HG03378 (cell line): ENCODE data around the gene MEAF6.

Experiments
- ATAC-seq: cut with Tn5 transposase; IDR thresholded peaks from one replicate; pipeline ENCODE4 v1.9.1; 2021; ENCODE audit warnings: mild to moderate bottlenecking, moderate library complexity; ENCODE audit not compliant: unreplicated experiment

MEAF6 gene

DNA sequence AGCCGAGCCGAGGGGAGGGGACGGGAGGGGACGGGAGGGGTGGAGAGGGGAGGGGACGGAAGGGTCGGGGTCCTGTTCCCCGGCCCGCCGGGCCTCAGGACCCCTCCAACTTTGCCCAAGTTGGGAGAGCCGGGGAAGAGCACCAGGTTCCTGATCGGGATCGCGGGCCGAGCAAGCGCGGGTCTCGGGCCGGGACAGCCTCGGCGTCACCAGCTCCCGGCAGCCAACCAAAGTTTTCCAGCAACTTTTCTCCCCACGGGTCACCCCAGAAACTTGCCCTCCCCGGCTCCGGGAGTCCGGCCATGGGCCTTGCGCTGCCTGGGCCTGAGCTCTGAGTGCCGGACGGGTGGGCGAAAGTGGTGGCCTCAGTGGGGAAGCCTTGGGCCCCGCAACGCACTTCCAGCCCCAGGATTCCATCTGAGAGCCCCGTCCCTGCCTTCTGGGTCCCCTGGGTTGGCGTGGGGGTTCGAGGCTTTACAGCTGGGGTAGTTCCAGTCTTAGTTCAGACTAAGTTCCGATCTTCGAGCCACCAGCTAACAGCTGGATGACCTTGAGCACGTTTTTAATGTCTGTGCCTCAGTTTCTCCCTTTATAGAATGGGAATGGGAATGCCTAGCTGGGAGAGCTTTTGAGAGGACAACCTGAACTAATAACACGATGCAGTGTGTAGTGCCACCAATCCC lies 39.7 kb downstream of the MEAF6 start:
- ATAC-seq, result no peak

GRCh38 chr1:37474046-37474696 lies 40.4 kb downstream of the MEAF6 start, which contains the start of gene ZC3H12A:
TSS of gene ZC3H12A (plus strand) at chr1:37474580. CDS start at chr1:37475497, 917 bp downstream.
- ATAC-seq, result no peak

GRCh38 chr1:37473431-37474045 lies 41.0 kb downstream of the MEAF6 start:
- no peak for ATAC-seq

DNA sequence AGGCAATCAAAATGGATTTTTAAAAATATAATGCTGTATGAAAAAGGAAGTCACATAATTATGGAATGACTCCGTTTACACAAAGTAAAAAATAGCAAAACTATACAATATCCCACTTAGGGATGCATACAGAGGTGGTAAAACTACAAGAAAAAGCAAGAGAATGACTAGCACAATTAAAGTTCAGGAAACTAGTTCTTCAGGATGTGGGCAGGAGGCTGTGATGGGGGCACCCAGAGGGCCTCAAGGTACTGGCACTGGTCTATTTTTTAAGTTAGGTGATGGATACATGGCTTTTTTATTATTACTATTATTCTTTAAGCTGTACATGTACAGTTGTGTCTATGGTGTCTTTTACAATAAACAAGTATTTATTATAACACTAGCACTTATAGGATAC lies 41.6 kb downstream of the MEAF6 start:
- no peak for ATAC-seq

DNA sequence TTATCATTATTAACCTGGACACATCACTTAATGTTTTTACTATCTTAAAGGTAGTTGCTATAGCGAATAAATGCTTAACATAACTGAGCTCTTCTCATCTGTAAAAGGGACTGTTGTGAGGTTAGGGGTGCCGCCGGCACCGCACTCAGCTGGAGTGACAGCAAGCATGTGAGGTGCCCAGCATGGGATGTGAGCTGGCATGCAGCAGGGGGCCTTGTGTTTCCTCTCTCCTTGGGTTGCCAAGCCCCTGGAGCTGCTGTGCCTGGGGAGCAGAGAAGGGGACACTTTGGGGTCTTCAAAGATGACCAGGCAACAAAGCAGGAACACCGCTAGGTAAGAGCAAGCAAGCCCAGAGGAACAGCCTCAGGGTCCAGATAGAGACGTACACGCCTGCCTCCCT lies 42.3 kb downstream of the MEAF6 start:
- no peak for ATAC-seq

GRCh38 chr1:37471345-37472231 lies 43.0 kb downstream of the MEAF6 start:
- no peak for ATAC-seq

GRCh38 chr1:37469386-37469785 lies 45.2 kb downstream of the MEAF6 start:
- ATAC-seq, result no peak

- no peak for ATAC-seq
Observed at GRCh38 chr1:37468037-37468436, 46.5 kb downstream of the MEAF6 start.

DNA sequence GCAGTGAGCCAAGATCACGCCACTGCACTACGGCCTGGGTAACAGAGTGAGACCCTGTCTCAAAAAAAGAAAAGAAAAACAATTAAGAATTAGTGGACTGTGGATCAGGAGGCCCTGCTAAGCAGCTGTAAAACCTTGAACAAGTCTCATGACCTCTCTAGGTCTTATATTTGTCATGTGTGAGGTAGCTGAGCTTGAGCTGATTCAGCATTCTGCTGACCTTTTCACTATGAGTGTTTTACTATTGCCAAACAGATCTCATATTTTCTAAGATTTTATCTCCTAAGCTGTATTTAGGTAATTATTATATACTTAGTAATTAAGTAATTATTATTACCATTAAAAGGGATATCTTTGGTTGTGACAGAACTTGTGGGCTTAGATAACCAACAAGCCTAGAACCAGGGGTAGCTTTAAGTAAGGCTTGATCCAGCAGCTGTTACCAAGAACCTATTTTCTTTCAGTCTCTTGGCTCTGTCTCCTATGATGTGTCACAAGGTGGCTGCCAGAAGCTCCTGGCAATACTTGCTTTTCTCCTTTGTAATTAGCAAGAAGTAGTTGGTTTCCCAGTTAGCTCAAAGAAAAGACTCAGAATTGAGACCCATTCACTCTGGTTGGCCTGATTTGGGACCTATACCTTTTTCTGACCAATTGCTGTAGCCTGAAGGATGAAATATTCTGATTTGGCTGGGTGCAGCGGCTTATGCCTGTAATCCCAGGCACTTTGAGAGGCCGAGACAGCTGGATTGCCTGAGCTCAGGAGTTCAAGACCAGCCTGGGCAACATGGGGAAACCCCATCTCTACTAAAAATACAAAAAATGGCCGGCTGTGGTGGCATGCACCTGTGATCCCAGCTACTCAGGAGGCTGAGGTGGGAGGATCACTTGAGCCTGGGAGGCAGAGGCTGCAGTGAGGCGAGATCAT lies 48.7 kb downstream of the MEAF6 start:
- no peak for ATAC-seq

DNA sequence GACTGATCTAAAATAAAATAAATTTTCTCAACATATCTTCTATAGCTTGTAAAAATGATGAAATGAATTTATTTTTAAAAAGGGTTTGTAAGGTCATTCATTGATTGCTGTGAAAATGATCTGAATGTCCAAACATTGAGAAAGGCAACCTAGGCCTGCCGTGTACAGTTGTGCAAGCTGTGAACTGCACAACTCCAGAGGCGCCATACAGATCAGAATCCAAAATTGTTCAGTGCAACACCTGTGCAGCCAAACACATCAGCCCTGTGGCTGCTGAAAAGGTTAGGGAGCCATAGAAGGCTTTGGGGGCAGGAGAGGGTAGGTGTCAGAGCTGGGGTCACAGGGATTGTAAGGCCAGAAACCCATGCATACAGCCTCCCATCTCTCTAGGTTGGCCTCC lies 50.1 kb downstream of the MEAF6 start:
- ATAC-seq, result no peak

DNA sequence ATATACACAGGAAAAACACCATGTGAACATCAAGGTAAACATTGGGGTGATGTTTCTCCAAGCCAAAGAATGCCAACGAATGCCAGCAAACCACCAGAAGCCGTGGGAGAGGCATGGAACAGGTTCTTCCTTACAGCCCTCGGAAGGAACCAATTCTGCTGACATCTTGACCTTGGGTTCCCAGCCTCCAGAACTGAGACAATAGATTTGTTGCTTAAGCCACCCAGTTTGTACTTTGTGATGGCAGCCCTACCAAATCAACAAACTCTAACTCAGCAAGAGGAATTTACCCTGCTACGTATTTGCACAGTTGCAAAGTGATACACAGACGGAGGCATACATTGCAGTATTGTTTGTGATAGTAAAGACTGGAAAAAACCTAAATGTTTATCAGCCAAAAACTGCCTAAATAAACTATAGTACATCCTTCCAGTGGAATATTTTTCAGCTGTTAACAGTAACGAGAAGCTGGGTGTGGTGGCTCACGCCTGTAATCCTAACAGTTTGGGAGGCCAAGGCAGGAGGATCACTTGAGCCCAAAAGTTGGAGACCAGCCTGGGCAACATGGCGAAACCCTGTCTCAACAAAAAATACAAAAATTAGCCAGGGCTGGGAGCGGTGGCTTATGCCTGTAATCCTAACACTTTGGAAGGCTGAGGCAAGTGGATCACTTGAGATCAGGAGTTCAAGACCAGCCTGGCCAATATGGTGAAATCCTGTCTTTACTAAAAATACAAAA lies 52.7 kb downstream of the MEAF6 start:
- no peak for ATAC-seq

GRCh38 chr1:37458551-37458950 lies 56.0 kb downstream of the MEAF6 start:
- ATAC-seq, result no peak

DNA sequence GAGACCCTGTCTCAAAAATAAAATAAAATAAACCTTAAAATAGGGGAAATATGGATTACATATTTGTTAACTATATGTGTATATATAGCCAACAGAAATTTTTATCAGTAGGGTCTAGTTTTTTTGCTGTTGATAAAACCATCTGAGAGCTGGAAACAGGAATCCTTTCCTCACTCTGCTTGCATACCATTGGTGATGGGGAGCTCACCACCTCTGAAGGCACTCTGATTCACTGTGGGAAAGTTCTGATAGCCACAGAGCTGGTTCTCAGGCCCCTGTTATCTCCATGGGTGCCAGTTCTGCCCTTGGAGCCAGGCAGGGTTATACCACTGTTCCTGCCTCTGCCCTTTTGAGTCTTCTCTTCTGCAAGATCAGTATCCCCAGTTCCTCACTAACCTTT lies 58.0 kb downstream of the MEAF6 start:
- no peak for ATAC-seq

DNA sequence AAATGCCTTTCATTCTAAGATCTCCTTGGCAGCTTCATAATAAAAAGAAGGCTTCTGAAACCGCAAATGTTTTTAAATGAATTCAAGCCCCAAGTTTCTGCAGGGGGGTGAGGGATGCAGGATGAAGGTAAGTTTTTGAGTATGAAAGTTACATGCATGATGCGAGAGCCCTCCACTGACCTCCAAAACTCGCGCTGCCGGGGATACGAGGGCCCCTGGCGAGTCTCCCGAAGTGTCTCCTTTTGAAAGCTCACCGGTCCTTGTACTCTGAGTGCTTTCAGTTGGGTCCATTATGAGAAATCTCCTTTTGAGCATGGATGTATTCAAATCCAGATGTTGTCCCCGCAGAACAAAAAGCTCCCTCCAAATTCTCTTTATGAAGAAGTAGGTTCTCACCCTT lies 59.0 kb downstream of the MEAF6 start:
- ATAC-seq, result no peak

GRCh38 chr1:37453647-37454046 lies 60.9 kb downstream of the MEAF6 start:
- no peak for ATAC-seq

- no peak for ATAC-seq
Observed at GRCh38 chr1:37452416-37452815, 62.1 kb downstream of the MEAF6 start.

- no peak for ATAC-seq
Observed at GRCh38 chr1:37449936-37450335, 64.6 kb downstream of the MEAF6 start.

DNA sequence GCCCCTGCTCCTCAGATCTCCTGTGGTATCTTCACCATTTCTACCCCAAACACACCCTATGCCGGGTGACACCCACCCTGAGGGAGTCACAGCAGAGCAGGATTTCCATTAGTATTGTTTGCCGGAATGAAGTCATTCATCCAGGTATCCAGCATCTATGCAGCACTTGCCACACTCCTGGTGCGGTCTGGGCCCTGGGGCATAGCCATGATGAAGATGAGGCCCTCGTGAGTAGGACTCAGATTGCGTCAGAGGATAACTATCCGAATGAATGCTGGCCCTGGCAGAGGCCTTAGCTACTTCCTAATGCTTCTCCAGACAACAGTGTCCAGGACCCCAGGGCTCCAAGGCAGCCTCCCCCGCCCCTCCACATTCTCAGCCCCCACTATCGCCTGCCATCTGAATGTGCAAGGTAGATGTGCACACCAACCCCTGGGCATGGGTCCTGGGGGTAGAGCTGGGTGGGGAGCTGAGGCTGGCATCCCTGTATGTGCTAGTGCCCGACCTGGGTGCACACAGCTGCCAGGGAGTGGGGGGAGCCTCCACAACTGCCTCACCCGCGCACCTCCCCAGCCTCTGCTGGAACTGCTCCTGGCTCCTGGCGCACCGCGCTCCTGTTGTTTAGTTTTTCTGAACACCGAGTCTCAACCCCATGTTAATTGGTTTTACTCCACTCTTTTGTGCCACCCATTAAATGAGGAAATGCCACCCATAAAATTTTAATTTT lies 65.7 kb downstream of the MEAF6 start:
- ATAC-seq, result no peak

- no peak for ATAC-seq
Observed at GRCh38 chr1:37448185-37448584, 66.4 kb downstream of the MEAF6 start.
